Measurements from ENCODE around the gene FAAP100. TPM values are rescaled to one million over a fixed set of nuclear protein-coding genes. Genes with fewer than 3 reads are reported as not detected.

FAAP100 gene
- 36.9 TPM for total RNA-seq

GRCh38 chr17:81552244-81553017, at the start of gene FAAP100:
Gene FAAP100, minus strand, starts transcription at chr17:81552353. Its CDS starts 23 bp downstream, at chr17:81552330.

GRCh38 chr17:81527591-81528383, 24.4 kb downstream of the FAAP100 start, which contains the start of gene FSCN2:
Gene FSCN2, plus strand, starts transcription at chr17:81528377. Its CDS starts 155 bp downstream, at chr17:81528532.

GRCh38 chr17:81512562-81513371, 39.4 kb downstream of the FAAP100 start, which contains the start of gene ACTG1:
Gene ACTG1, minus strand, starts transcription at chr17:81512799. Its CDS starts 445 bp downstream, at chr17:81512354.

Small RNA genes within 50 kb of the gene (small RNA-seq; reads per million reads assigned to genes)
- not detected for gene RF00019

Other genes with a start within 250 kb of the FAAP100 start
- gene BAHCC1, start 156.9 kb downstream of the FAAP100 start, total RNA-seq = 10.6 TPM
- gene ACTG1, start 39.6 kb downstream of the FAAP100 start, total RNA-seq = 6,622 TPM
- 1.4 TPM for gene FSCN2, start 24.0 kb downstream of the FAAP100 start, total RNA-seq
- 48.0 TPM for gene NPLOC4, start 84.8 kb upstream of the FAAP100 start, total RNA-seq
- gene TSPAN10, start 84.8 kb upstream of the FAAP100 start, total RNA-seq = 0.23 TPM
- not detected for gene PDE6G, start 104.2 kb upstream of the FAAP100 start, total RNA-seq
- gene OXLD1, start 114.3 kb upstream of the FAAP100 start, total RNA-seq = 9.9 TPM
- 7.6 TPM for gene CCDC137, start 114.4 kb upstream of the FAAP100 start, total RNA-seq
- 43.1 TPM for gene ARL16, start 131.4 kb upstream of the FAAP100 start, total RNA-seq
- gene HGS, start 131.7 kb upstream of the FAAP100 start, total RNA-seq = 47.1 TPM
- 8.5 TPM for gene MRPL12, start 151.0 kb upstream of the FAAP100 start, total RNA-seq
- gene SLC25A10, start 159.9 kb upstream of the FAAP100 start, total RNA-seq = 13.6 TPM

All from diencephalon (tissue), 1 donor.